ENCODE results near the gene ZNF75A. TPM values are rescaled to one million over a fixed set of nuclear protein-coding genes. Genes with fewer than 3 reads are reported as not detected.

Gene ZNF75A
- 10 to 100 TPM; 13.2 to 30.1 (median 20.4) TPM for total RNA-seq

DNA sequence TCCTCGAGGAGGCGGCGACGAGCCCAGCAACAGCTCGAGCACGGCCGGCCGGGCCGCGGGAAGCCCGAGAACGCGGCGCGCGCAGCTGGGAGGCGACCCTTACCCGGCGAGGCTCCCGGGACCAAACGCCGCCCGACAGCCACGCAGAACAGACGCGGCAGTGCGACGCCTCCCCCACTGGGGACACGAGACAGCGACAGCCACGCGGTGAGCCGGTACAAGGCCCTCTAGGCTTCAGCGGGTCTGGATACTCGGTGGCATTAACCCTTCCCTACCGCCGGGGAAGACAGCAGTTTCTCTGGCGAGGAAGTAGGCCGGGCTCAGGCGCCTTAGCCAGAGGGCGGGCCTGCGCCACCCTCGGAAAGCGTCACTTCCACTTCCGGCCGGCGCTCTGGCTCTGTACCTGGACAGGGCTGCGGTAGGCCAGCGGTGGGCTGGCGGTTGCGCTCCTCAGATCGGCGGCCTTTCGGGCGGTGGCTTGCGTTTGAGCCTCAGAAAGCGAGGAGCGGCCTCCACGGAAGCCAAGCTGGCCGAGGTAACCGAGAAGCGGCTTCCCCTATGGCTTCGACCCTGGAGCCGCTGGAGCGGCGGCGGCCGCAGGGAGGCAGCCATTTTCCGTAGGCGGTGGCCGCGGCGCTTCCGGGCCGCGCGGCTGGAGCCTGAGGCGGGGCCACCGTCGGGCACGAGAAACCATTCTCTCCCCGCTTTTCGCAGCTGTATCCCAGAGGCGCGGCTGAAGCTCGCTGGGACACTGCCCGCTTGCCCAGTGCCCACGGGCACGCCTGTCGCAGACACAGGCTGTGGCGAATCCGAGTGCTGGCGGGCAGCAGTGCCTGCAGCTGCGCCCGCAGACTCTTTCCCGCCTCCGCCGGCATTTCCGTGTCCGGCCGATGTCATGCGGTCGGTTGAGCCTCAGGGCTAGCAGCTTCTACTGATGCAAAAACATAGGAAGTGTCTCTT is at the start of gene ZNF75A, which contains the start of gene TIGD7:
Gene ZNF75A, plus strand, starts transcription at position 389 of the 960 bp plus-strand sequence. CDS start 2,932 bp downstream, outside the sequence.
Gene TIGD7, minus strand, starts transcription at position 322 of the 960 bp plus-strand sequence. CDS start 4,816 bp downstream, outside the sequence.
- peak; percentile 96 for ATAC-seq (ENCODE audit: low FRiP score)

DNA sequence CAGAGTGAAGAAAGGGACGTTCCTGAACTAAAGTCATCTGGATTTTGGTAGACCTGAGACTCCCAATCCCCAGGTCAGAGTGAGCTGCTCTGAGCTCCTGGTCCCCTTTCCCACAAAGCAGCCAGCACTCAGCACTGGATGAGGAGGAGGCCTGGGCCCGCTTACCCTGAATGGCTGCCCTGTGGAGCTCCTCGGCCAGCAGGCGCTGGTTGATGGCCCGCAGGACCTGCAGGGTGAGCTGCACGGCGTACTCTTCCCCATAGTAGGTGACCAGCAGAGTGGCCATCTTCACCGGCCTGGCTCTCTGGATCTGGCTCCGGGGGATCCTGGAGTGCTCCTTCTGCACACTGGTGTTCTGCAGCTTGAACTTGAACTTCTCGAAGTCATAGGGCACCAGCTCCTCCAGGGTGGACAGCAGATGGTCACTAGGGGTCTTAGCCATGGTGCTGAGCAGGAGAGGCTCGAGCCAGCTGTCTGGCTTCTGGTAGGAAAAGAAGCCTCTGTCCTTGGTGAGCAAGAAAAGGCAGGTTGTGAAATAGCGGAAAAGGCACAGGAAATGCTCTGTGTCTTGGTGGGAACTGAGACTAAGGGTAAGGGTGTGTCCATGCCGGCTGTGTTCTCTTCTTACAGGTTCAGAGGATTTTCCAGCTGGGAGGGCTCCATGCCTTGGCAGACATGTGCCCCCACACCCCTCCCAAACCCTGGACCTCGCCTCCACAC is 49.0 kb upstream of the ZNF75A start, which contains the start of gene MEFV:
Gene MEFV, minus strand, starts transcription at position 488 of the 720 bp plus-strand sequence. Its CDS starts 46 bp downstream, at position 442.
- DNase-seq (ENCODE audit: low spot score) (no peak), ATAC-seq (ENCODE audit: low FRiP score) (no peak)
- TF ChIP-seq CTCF (IDR thresholded peaks at IDR 0.05) = no peak

More for the DNA sequence above, at the start of gene ZNF75A, which contains the start of gene TIGD7:
- no peak for DNase-seq (ENCODE audit: low spot score)
- TF ChIP-seq CTCF (IDR thresholded peaks at IDR 0.05) = no peak

DNA sequence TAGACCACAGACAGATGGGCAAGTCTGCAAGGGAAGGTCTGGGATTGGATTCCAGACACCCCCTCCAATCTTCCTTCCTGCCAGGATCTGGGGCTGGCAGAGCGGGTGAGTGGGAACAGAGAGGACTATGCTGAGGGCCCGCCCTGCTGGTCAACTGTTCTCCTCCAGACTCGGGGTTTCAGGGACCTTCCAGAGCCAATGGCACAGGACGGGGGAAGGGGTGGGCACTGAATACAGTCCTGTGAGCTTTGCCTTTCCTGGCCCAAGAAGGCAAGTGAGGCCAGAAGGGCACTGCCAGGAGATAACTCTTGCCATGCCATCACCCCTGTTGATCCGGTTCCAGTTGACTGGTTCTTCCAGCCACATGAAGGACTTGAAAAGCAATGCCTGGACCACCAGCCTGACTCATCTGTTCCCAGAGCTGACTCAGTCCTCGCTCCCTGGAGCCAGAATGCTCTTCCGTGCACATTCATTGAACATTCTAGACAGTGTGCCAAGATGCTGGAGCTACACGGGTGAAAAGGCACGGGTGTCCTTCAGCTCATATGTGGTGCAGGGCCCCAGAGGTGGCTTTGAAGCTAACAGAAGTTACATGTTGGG is 48.3 kb upstream of the ZNF75A start:
- no peak for ATAC-seq (ENCODE audit: low FRiP score)
- no peak for DNase-seq (ENCODE audit: low spot score)
- TF ChIP-seq CTCF (IDR thresholded peaks at IDR 0.05) = no peak

DNA sequence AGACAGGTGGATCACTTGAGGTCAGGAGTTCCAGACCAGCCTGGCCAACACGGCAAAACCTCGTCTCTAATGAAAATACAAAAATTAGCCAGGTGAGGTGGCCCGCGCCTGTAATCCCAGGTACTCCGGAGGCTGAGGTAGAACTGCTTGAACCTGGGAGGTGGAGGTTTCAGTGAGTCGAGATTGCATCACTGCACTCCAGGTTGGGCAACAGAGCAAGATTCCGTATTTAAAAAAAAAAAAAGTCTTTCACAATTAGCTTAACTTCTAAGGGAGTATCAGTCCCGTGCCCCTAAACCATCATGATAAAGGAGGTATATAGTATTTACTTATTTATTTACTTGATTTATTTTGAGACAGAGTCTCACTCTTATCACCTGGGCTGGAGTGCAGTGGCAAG is 45.5 kb upstream of the ZNF75A start:
- no peak for TF ChIP-seq CTCF (IDR thresholded peaks at IDR 0.05)
- no peak for ATAC-seq (ENCODE audit: low FRiP score)
- no peak for DNase-seq (ENCODE audit: low spot score)

- TF ChIP-seq CTCF (IDR thresholded peaks at IDR 0.05) = no peak
- no peak for ATAC-seq (ENCODE audit: low FRiP score)
These were observed 42.8 kb upstream of the ZNF75A start for GRCh38 chr16:3262517-3262916.

DNA sequence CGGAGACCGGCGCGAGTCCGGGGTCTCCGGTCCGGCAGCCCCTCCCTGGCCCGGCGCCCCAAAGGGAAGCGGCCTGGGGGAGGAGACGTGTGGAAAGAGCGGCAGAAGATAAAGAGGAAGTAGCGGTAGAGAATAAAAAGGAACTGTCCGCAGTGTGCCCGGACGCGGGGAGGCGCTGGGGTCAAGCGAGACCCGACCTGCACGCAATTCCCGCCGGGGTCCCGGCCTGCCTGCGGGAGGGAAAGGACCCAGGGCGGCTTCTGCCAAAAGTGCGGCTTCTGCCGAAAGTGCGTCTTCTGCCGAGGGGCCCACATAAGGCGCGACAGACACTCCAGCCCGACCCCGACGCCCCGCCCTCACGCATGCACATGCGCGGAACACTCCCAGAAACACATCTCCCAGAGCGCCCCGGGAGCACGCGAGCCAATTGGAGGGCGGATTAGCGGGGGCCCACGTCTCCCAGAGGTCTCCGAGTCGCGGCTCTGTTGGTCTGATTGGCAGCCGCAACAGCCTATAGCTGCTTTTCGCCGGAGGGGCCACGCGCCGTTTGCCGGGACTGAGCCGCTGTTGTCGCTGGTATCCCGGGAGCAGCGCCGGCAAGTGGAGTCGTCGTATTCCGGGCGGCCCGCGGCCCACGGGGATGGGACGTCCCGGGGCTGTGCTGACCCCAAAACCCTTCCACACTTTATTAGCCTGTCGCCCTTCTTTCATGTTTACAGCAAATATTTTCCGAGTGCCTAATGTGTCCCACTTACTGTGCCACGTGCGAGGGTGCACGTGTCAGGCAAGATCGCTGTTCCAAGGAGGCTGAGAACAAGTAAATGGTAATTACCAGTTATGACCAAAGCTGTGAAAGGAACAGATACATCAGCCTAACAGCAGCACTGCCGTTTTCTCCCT is 40.9 kb upstream of the ZNF75A start:
- DNase-seq (ENCODE audit: low spot score) (peak; percentile 87), ATAC-seq (ENCODE audit: low FRiP score) (peak; percentile 96)
- TF ChIP-seq CTCF (IDR thresholded peaks at IDR 0.05) = no peak

More at GRCh38 chr16:3262517-3262916, 42.8 kb upstream of the ZNF75A start:
- no peak for DNase-seq (ENCODE audit: low spot score)
